Measurements from ENCODE around the gene XYLB.

DNA sequence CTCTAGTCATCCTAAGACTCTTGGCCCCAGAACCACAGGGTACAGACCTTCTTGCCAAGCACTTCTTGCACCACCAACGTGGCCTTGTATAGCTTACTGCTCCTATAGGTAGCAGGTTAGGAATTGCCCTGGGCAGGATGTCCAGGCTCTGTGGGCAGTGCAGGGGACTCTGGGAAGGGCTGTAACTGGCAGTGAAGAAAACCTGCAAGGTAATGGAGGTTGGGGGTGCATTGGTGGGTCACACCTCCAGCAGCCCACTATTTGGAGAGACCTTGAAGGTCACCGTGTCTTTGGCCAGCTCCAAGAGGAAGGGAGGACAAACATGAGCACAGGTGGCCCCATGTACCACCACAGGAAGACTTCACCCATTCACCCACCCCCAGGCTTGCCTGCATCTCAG is 21.3 kb upstream of the XYLB start:
- TF ChIP-seq, protein P1, sequence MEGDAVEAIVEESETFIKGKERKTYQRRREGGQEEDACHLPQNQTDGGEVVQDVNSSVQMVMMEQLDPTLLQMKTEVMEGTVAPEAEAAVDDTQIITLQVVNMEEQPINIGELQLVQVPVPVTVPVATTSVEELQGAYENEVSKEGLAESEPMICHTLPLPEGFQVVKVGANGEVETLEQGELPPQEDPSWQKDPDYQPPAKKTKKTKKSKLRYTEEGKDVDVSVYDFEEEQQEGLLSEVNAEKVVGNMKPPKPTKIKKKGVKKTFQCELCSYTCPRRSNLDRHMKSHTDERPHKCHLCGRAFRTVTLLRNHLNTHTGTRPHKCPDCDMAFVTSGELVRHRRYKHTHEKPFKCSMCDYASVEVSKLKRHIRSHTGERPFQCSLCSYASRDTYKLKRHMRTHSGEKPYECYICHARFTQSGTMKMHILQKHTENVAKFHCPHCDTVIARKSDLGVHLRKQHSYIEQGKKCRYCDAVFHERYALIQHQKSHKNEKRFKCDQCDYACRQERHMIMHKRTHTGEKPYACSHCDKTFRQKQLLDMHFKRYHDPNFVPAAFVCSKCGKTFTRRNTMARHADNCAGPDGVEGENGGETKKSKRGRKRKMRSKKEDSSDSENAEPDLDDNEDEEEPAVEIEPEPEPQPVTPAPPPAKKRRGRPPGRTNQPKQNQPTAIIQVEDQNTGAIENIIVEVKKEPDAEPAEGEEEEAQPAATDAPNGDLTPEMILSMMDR (IDR thresholded peaks at IDR 0.05; ENCODE audit: low read length), result no peak
- TF ChIP-seq EZH2phosphoT487 (IDR thresholded peaks at IDR 0.05; ENCODE audit: low read length) (no peak), EZH2 (optimal IDR thresholded peaks at IDR 0.05; ENCODE audit: low read depth, low read length) (no peak)
